GM18907 (cell line): ENCODE results near the gene FAM222A.

Source experiments
- ATAC-seq: cut with Tn5 transposase; IDR thresholded peaks from one replicate; pipeline ENCODE4 v1.9.1; 2021; ENCODE audit warnings: mild to moderate bottlenecking, moderate library complexity; ENCODE audit not compliant: unreplicated experiment

The FAM222A gene

DNA sequence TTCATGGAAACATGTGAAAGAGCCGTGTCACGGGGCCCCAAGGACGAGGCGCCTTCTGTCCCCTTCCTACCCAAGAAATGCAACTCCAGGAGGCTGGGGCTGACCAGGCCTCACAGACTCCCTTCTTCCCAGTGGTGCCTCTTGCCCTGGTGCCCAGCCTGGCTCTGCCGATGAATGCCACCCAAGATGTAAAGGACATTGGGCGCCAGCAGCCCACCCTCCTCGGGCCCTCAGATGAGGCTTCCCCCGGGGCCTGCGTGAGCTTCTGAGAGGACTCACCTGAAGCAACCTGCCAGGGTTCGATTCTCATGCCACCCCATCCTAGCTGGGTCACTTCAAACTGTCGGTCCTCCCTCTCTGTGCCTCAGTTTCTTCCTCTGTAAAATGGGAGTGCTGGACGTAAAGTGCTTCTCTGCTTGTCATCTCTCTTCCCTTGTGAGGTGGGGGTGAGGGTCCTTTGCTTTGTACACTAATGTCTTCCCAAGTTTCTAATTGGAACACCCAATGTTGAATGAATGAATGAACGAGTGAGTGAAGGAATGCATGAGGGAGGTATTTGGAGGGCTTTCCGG, 10.8 kb downstream of the FAM222A start:
- ATAC-seq = no peak

GRCh38 chr12:109725321-109726105, 11.9 kb downstream of the FAM222A start:
- no peak for ATAC-seq

GRCh38 chr12:109726106-109726497, 12.5 kb downstream of the FAM222A start:
- no peak for ATAC-seq

DNA sequence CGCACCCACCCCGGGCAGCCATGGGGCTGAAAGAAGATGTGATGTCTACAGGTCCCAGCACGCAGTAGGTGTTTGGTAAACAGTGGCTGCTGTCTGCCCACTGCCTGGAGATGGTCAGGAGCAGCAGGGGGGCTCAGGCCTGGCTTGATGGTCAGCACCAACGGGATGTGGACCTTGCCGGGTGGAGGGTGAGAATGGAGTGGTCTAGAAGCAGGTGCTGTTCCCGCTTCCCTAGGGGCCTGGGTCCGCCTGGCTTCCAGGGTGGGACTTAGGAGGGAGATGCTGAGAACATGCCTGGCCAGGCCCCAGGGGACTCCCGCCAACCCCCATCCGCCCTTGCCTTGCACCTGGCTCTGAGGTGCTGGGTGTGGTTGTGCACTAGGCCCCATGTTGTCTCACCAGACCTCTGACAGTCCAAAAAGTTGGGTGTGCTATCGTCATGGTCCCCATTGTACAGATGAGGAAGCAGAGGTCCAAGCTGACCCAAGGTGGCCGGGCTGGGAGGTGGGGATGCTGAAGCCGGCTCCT, 12.9 kb downstream of the FAM222A start:
- ATAC-seq = no peak

GRCh38 chr12:109727039-109727723, 13.6 kb downstream of the FAM222A start:
- no peak for ATAC-seq

DNA sequence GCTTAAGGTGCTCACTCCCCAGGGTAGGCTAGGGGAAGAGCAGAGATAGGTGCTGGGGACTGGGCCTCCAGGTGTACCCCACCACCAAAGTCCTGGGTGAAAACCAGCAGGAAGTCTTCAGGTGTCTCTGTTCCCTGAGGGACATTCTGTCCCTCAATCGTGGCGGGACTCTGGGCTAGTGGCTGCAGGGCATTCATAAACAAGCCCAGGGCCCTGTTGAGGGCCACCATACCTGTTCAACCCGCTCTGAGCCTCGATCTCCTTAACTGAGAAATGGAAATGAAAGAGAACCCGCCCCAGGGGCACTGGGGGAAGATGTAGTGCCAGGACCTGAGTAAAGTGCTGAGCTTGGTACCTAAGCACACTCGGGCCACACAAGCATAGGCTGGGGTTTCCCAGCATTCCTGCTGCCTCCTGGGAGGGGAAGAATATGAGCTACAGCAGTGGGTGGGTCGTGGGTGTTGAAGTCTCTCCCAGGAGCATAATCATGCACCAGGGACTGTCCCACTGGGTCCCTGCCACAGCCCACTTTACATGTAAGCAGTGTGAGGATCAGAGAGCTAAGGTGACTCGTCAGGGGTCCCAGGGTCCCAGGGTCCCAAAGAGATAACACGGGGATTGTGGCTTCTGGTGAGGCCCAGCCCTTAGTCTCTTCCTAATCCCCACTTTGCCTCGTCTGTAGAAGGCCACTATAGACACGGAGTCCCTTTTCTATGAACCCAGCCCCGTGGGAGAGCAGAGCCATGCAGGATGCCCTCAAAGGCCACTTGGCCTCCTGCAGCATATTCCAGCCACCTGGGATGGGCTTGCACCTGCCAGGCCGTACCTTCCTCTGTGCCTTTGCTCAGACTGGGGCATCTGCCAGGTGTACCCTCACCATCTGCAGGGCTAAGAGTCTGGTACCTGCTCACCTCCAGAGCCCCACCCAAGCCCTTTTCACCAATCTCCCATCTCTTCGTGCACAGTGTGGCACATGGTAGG, 14.4 kb downstream of the FAM222A start:
- ATAC-seq = no peak

DNA sequence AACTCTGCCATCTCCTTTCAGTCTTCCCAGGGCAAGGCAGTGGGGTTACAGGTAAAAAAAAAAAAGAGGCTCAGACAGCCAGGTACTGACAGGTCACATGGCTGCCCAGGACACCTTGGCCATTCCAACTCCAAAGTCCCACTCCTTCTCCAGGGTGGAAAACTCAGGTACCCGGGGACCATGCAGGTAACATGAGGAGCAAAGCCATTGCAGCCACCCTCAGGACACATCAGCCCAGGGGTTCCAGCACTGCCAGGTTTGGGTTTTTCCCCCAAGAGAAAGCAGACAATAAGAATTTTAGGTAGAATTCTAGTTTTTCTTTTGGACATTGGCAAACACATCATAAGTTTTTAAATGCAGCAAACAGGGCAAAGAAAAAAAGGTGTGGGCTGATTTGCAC, 15.3 kb downstream of the FAM222A start:
- no peak for ATAC-seq

DNA sequence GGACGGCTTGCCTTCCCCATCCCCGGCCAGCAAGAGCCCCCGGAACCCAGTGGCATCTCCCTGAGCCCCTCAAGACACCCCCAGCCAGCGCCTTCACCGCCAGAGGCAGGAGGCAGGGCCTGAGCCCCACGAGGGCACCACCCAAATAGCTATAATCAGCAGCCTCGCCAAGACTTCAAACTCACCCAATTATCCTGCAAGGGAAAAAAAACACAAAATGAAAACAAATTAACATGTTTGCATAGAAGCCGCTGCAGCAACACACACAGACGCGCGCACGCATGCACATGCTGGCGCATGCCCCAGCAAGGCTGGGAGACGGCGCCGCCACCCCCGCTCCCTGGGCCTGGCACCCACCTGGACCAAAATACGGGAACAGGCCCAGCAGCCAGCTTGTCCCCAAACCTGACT, 15.8 kb downstream of the FAM222A start:
- no peak for ATAC-seq

GRCh38 chr12:109729801-109730200, 16.2 kb downstream of the FAM222A start:
- no peak for ATAC-seq

- ATAC-seq = no peak
These were observed 16.9 kb downstream of the FAM222A start for GRCh38 chr12:109730306-109731145.

GRCh38 chr12:109731231-109731731, 17.7 kb downstream of the FAM222A start:
- ATAC-seq = no peak

GRCh38 chr12:109731806-109732205, 18.2 kb downstream of the FAM222A start:
- ATAC-seq = no peak

DNA sequence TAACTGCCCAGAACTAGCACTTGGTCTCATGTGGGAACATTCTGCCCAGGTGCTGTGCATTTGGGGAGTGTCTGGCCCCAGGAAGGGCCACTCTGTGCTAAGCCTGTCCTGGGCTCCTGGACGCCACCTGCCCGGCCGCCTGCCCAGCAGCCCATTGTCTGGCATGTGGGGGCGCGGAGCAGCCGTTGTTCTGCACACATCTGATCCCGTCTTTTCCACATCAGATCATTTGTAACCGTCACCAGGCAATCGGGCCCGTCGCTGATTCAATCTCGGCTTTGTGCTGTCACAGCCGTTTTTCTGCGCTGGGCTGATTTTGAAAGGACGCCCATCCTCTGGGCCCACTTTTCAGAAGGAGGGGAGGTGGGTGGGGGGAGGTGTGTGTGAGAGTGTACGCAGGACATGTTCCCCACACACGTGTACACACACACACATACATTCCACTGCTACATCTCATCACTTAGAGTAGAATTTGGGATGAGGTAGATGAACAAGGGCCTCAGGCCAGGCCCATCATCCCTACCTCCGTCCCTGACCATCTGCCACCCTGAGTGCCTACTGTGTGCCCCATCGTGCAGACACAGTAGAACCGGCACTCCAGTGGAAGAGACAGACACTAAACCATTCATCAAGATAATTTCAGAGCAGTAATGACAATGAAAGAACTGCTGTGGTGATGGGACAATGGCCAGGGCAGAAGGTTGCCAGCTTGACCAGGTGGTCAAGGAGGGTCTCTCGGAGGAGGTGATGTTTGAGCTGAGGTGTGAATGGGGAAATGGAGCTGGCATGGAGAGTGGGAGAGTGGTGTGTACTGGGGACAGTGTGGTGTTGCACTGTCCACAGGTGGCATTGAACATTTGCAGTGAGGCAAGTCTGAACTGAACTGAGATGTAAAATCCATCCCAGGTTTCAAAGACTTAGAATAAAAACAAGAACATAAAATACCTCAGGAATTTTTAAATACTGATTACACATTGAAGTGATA, 19.0 kb downstream of the FAM222A start:
- no peak for ATAC-seq

DNA sequence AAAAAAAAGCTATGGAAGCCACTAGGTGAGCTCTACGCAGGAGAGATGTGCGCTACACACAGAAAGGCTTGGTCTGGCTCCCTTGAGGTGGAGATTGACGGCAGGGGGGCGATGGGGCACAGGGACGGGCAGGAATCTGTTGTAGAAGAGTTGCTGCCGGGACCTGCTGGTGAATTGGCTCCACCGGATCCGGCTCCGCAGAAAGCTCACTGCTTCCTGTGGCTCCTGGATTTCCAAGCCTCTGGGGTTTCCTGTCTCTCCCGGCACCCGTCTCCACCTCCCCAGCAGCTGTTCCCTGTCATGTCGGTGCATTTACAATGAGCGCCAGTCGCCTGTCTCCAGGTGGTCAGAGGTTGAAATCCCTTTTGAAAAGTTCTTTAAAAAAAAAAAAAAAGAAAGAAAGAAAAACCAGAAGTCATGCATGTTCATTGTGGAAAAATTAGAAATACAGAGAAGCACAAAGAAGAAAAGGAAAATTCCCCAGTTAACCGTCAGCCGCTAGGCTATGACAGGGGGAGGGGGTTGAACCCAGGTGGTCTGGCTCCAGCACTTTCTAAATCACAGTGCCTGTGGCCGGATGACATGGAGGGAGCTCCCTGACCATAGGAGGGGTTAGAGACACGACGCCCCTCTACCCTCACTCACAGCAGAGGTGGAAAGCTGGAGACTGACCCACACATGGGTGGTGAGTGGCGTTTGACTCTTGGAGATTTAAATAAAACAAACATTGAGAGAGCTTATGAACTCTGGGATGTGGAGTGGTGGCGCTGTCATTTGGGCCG, 20.8 kb downstream of the FAM222A start:
- no peak for ATAC-seq

- no peak for ATAC-seq
These were observed 21.5 kb downstream of the FAM222A start for GRCh38 chr12:109735051-109735521.

DNA sequence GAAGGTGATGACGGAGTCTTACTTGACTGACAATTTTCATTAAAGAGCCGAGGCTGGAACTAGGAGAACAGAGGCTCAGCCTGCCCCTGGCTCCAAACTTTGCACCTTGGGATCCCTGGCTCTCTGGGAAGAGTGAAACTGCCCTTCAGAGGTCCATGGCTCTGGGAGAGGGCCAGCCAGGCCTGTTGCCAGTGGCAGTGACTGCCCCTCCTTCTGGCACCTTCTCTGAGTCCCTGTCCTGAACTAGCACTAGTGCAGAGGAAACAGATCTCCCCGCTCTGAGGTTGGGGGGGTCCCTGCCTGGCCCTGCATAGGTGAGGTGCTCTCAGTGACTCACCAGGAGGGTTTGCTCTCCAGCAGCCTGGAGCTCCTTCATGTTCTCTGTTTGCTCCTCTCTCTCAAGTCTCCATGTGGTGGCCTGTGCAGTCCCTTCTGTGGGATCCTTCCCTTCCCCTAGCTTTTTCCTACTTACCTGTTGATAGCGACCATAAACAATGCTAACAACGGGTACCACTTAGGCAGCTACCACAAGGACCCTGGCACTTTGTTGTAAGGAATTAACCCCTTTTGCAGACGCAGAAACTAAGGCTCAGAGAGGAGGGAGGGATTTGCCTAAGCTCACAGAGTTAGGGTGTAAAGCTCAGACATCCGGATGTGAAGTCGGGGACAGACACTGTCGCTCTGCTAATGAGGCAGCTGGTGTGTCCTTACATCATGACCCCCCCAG, 22.4 kb downstream of the FAM222A start:
- ATAC-seq = no peak
